C4-2B (cell line): Measurements from ENCODE around the gene PTPRN2.

Experiments used
- H3K27ac ChIP-seq: fragments of 450-650 bp; 2 replicates; pipeline ENCODE4 v1.5.1; 2017
- ZFX ChIP-seq: fragments of 450-650 bp; IDR thresholded peaks from 2 replicates; pipeline ENCODE4 v1.6.1; 2017
- TF ChIP-seq, protein P1 (sequence below): fragments of 450-650 bp; conservative IDR thresholded peaks from 2 replicates; pipeline ENCODE4 v1.5.1; 2017; ENCODE audit warnings: mild to moderate bottlenecking

Gene PTPRN2

DNA sequence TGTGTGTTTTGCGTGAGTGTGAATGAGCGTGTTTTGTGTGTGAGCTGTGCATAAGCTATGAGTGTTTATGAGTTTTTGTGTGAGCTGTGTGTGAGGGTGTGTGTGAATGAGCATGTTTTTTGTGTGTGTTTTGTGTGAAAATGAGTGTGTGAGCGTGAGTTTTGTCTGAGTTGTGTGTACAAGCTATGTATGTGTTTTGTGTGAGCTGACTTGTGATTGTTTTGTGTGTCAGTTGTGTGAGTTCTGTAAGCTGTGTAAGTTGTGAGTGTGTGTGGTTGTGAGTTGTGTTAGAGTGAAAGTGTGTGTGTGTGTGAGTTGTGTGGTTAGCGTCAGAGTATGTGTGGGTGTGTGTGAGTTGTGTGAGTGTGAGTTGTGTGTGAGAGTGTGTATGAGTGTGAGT is 343.2 kb downstream of the PTPRN2 start:
- no peak overlapping the region for H3K27ac ChIP-seq
- TF ChIP-seq, protein P1, sequence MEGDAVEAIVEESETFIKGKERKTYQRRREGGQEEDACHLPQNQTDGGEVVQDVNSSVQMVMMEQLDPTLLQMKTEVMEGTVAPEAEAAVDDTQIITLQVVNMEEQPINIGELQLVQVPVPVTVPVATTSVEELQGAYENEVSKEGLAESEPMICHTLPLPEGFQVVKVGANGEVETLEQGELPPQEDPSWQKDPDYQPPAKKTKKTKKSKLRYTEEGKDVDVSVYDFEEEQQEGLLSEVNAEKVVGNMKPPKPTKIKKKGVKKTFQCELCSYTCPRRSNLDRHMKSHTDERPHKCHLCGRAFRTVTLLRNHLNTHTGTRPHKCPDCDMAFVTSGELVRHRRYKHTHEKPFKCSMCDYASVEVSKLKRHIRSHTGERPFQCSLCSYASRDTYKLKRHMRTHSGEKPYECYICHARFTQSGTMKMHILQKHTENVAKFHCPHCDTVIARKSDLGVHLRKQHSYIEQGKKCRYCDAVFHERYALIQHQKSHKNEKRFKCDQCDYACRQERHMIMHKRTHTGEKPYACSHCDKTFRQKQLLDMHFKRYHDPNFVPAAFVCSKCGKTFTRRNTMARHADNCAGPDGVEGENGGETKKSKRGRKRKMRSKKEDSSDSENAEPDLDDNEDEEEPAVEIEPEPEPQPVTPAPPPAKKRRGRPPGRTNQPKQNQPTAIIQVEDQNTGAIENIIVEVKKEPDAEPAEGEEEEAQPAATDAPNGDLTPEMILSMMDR: no peak
- TF ChIP-seq ZFX: no peak

GRCh38 chr7:158241919-158242318 is 345.7 kb downstream of the PTPRN2 start:
- TF ChIP-seq ZFX: no peak
- TF ChIP-seq, protein P1: no peak
- no peak overlapping the region for H3K27ac ChIP-seq

- H3K27ac ChIP-seq: no peak overlapping the region
- TF ChIP-seq, protein P1: no peak
- no peak for TF ChIP-seq ZFX
Measured at GRCh38 chr7:158240801-158241200, 346.8 kb downstream of the PTPRN2 start.

DNA sequence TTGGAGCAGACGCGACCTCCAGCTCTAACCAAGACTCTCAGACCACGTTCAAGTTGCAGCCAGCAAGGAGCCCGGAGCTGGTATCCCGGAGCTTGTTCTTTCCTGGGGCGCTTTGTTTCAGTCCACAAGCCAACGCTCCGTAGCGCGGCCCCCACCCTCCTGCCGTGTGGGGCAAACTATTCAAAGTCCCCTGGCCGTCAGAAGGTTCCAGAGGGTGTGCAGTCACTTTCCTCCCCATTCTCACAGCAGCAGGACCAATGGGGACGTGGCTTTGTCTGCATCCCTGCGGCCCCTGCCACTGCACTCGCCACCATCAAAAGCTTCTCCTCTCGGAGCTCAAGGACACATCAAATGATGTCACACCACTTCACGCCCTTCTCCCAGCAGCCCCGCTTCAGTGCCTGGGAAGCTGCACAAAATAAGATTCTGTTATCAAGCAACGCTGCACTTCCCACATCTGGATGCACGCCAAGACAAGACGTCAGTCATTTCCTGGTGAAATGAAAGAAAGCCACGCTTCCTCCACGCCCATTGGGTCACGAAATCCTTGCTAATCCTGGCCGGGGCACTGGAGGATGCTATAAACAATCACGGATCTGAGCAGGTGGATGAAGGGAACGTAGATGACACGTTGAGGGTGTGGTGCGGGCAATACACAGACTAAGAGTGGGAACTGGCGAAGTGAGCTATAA is 348.2 kb downstream of the PTPRN2 start:
- TF ChIP-seq, protein P1: no peak
- TF ChIP-seq ZFX: no peak
- no peak overlapping the region for H3K27ac ChIP-seq

DNA sequence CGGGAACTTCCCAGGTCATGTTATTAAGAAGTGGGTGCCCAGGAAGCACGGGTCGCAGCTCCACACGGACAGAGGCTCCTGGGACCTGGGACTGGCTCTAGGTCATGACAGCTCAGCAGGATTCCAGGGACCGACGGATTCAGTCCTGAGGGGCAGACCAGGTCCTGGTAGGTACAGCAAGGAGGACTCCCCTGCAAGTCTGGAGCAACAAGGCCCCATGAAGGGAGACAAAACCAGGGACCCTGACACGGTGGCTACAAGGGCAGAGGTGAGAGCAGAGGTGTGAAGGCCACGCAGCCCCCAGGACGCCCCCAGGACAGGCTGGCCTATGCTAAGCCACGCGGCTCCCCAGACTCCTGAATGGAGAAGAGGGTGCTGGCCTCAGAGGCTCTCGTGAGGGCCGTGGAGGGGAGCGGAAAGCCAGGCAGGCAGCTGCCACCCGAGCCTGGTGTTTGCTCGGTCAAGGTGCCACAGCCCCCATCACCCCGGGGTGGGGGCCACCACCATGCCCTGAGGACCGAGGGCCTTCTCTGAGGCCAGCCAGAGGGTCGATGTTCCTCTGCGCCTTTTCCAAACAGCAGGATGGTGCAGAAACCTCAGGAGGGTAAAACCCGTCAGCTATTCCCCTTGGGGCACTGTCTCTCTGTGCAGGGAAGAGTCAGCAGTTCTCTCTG is 348.9 kb downstream of the PTPRN2 start:
- TF ChIP-seq, protein P1: no peak
- no peak for TF ChIP-seq ZFX
- no peak overlapping the region for H3K27ac ChIP-seq

DNA sequence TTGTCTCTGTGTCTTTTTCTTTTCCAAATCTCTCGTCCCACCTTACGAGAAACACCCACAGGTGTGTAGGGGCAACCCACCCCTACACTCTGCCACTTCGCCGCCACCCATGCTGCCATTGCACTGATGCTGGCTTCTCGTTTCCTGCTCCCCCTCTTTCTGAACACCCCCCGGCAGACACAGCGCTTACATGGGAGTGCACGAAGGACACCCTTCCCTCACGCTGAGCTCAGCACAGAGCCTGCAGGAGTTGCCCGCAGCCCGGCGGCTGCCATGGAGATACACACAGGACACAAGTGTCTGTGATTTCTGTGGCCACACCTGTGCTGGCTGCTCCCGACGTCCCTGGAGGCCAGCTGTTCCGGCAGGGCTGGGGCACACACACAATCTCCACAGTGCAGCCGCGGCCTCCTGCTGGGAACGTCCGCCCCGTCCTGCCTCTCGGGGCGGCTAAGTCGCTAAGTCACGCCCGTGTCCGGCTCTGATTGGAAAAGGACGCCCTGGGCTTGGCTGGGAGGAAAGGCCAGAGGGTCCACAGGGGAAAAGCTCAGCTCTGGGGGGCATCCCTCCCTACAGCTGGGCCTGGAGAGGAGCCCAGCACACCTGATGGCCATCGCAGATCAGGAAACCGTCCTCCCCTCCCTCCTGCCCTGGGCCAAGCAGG is 349.8 kb downstream of the PTPRN2 start:
- TF ChIP-seq, protein P1: no peak
- TF ChIP-seq ZFX: no peak

DNA sequence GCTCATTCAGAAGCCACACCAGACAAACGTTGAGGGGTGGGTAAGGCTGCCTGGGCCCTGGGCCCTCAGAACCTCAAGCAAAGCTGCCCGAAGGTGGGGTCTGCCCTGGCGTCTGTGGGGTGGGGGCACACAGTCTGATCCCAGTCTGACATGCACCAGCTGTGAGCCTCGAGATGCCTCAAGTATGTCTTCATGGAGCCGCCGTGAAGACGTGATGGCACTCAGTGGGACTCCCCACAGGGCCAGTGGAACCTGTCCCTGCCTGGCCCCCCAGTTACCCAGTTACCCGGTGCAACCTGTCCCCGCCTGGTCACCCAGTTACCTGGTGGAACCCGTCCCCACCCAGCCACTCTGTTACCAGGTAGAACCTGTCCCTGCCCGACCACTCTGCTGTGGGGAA is 351.2 kb downstream of the PTPRN2 start:
- TF ChIP-seq ZFX: no peak
- TF ChIP-seq, protein P1: no peak
- no peak overlapping the region for H3K27ac ChIP-seq

More for the DNA sequence above, 349.8 kb downstream of the PTPRN2 start:
- H3K27ac ChIP-seq: no peak overlapping the region
